ENCODE results near the gene IFNAR1. TPM values are rescaled to one million over a fixed set of nuclear protein-coding genes. Genes with fewer than 3 reads are reported as not detected.

IFNAR1 gene
- total and polyA plus RNA-seq, 2 experiments from 2014 or later = 14.0 to 18.7 TPM

DNA sequence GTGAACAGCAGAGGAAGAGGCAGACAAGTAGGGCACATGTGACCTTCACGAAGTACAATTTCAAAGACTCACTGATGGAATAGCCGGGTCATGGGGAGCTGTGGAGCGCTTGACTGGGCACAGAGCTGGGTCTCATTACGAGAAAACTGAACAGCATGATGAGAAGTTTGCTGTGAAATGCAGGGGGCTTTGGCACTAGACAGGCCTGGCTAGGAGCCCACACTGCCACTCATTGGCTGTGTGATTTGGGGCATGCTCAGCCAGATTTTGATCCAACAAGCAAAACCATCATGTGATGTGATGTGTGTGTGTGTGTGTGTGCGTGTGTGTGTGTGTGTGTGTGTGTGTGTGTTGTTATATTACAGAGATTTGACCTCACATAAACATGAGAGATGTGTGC is 73.6 kb downstream of the IFNAR1 start (continued):
- TF ChIP-seq ZNF114 (CRISPR knock-in tag; IDR thresholded peaks at IDR 0.05) (no peak), POLR2AphosphoS5 (IDR thresholded peaks at IDR 0.05; ENCODE audit: low read depth) (no peak), CTCF (conservative IDR thresholded peaks at IDR 0.05; ENCODE audit: low read depth in 2 of 2) (no peak), ZNF331 (CRISPR knock-in tag; IDR thresholded peaks at IDR 0.05; ENCODE audit: low read depth) (no peak), REST (IDR thresholded peaks at IDR 0.05; ENCODE audit: unreplicated experiment) (no peak), EZH2 (IDR thresholded peaks at IDR 0.05; ENCODE audit: low read depth, unreplicated experiment) (no peak)

DNA sequence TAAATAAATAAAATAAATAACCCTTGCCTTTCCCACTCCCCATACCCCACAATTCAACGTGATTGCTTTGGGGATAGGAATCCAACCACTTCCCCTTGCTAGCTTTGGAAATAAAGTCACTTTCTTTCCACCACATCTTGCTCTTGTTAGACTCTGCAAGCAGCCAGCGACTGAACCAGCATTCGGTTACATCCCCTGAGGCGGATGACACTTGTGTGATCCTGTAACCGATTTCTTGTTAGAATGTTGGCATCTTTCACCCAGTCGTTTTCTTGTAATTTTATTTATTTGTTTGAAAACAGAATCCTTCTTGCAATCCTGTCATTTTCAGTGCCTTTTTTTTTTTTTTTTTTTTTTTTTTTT is 76.8 kb downstream of the IFNAR1 start:
- H3K4me3 ChIP-seq = no peak overlapping the region
- no peaks in the 10 kb centered on the region for H3K36me3 ChIP-seq (ENCODE audit: insufficient read depth)
- peaks cover 7% of the 10 kb centered on the region; the same call in 1 of the 3 replicates for H3K36me3 Mint-ChIP-seq (ENCODE audit: low read depth)
- H3K9me3 Mint-ChIP-seq = no peaks in the 10 kb centered on the region
- H3K79me2 ChIP-seq (replicated peaks; ENCODE audit: insufficient read depth) = peaks cover 23% of the 10 kb centered on the region
- no peak for TF ChIP-seq NANOG (IDR thresholded peaks at IDR 0.05; ENCODE audit: borderline replicate concordance)
- H3K4me2 ChIP-seq = no peak overlapping the region
- H3K27me3 ChIP-seq (ENCODE audit: insufficient read depth) = peaks cover 5% of the 10 kb centered on the region; the same call in 1 of the 2 replicates
- no peak overlapping the region for H3K27ac ChIP-seq (ENCODE audit: low read depth)
- no peak overlapping the region for H3K4me3 Mint-ChIP-seq
- H3F3A ChIP-seq (replicated peaks; ENCODE audit: low read depth) = peaks cover 13% of the 10 kb centered on the region; the same call in 1 of the 2 replicates
- peaks cover 17% of the 10 kb centered on the region for H3K27me3 Mint-ChIP-seq (ENCODE audit: insufficient read depth, low read depth, poor library complexity)
- H4K20me1 ChIP-seq (replicated peaks; ENCODE audit: insufficient read depth) = peaks cover 9% of the 10 kb centered on the region
- peaks cover 11% of the 10 kb centered on the region for H3K4me1 Mint-ChIP-seq
- H3K9me2 ChIP-seq (ENCODE audit: insufficient read depth) = no peaks in the 10 kb centered on the region
- ATAC-seq (no peak), DNase-seq (ENCODE audit: low spot score) (no peak)
- peak overlapping the region; percentile 93; the same call in 1 of the 2 replicates for H2AFZ ChIP-seq
- H3K4me1 ChIP-seq (ENCODE audit: insufficient read depth) = peaks cover 4% of the 10 kb centered on the region; the same call in 1 of the 2 replicates
- no peak overlapping the region for H3K27ac Mint-ChIP-seq
